ENCODE results near the gene IL18R1. TPM values are rescaled to one million over a fixed set of nuclear protein-coding genes. Genes with fewer than 3 reads are reported as not detected.

IL18R1 gene
- polyA plus RNA-seq, 1 donor (not counting 4 experiments of a cell fraction or from before 2014, with no cell fraction given), result 1.7 TPM

DNA sequence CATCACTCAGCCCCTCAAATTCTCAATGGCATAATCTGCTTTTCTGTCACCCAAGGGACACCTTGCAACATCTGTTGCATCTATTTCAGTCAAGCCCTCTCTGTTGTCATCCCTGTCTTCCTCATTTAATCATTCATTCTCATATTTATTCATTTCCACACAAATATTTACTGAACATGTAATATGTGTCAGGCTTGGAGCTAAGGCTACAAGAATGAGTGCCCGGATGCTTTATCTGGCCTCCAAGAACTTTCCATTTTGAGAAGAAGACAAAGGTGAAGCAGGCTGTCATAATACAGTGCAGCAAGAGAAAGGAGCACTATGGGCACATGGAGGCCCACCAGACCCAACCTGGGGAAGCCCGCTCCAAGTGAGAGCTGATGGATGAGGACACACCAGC is 83.0 kb downstream of the IL18R1 start:
- H2AFZ ChIP-seq (ENCODE audit: control insufficient read depth, low read length), result no peak overlapping the region
- dilution Hi-C loops (cut with MboI; ENCODE audit: extremely low pct_ligation_motif_present, low sequenced_read_pairs), result no loop called here
- no peak overlapping the region for H3K4me3 ChIP-seq (ENCODE audit: control insufficient read depth in 2 of 3, extremely low read depth in 1 of 3, insufficient read depth in 2 of 3, low read depth in 1 of 3, low read length in 3 of 3)
- DNase-seq (ENCODE audit: low read depth, low spot score), result no peak
- no peaks in the 10 kb centered on the region for H3K79me2 ChIP-seq (ENCODE audit: control insufficient read depth, insufficient read depth, low read length)
- H3K36me3 ChIP-seq (ENCODE audit: control insufficient read depth in 2 of 2, extremely low read depth in 1 of 2, insufficient read depth in 2 of 2, low read length in 2 of 2), result no peaks in the 10 kb centered on the region
- H3K4me1 ChIP-seq (ENCODE audit: control insufficient read depth, extremely low read depth, insufficient read depth, low read length), result peaks cover 3% of the 10 kb centered on the region
- no peak for FAIRE-seq
- no peak overlapping the region for H3K27ac ChIP-seq (ENCODE audit: control insufficient read depth, insufficient read depth, low read length)
- no peaks in the 10 kb centered on the region for H4K20me1 ChIP-seq (ENCODE audit: control insufficient read depth, extremely low read depth, insufficient read depth, low read length)
- no peaks in the 10 kb centered on the region for H3K27me3 ChIP-seq (ENCODE audit: control insufficient read depth, extremely low read depth, insufficient read depth, low read length)
- H3K4me2 ChIP-seq (ENCODE audit: control insufficient read depth, extremely low read depth, insufficient read depth, low read depth, low read length), result no peak overlapping the region
- no peaks in the 10 kb centered on the region for H3K9me1 ChIP-seq (ENCODE audit: control insufficient read depth, extremely low read depth, insufficient read depth, low read length)
- TF ChIP-seq EZH2 (IDR thresholded peaks at IDR 0.05; ENCODE audit: low read length), result no peak
- TF ChIP-seq, protein P1, sequence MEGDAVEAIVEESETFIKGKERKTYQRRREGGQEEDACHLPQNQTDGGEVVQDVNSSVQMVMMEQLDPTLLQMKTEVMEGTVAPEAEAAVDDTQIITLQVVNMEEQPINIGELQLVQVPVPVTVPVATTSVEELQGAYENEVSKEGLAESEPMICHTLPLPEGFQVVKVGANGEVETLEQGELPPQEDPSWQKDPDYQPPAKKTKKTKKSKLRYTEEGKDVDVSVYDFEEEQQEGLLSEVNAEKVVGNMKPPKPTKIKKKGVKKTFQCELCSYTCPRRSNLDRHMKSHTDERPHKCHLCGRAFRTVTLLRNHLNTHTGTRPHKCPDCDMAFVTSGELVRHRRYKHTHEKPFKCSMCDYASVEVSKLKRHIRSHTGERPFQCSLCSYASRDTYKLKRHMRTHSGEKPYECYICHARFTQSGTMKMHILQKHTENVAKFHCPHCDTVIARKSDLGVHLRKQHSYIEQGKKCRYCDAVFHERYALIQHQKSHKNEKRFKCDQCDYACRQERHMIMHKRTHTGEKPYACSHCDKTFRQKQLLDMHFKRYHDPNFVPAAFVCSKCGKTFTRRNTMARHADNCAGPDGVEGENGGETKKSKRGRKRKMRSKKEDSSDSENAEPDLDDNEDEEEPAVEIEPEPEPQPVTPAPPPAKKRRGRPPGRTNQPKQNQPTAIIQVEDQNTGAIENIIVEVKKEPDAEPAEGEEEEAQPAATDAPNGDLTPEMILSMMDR (optimal IDR thresholded peaks at IDR 0.05 in 1 of 3, IDR thresholded peaks at IDR 0.05 in 1 of 3, conservative IDR thresholded peaks at IDR 0.05 in 1 of 3; ENCODE audit: extremely low read depth in 1 of 3, insufficient read depth in 2 of 3, low read length in 3 of 3), result no peak
- no peaks in the 10 kb centered on the region for H3K9me3 ChIP-seq (ENCODE audit: control insufficient read depth, low read depth, low read length)
- H3K9ac ChIP-seq (ENCODE audit: control insufficient read depth, extremely low read depth, insufficient read depth, low read length), result no peak overlapping the region

DNA sequence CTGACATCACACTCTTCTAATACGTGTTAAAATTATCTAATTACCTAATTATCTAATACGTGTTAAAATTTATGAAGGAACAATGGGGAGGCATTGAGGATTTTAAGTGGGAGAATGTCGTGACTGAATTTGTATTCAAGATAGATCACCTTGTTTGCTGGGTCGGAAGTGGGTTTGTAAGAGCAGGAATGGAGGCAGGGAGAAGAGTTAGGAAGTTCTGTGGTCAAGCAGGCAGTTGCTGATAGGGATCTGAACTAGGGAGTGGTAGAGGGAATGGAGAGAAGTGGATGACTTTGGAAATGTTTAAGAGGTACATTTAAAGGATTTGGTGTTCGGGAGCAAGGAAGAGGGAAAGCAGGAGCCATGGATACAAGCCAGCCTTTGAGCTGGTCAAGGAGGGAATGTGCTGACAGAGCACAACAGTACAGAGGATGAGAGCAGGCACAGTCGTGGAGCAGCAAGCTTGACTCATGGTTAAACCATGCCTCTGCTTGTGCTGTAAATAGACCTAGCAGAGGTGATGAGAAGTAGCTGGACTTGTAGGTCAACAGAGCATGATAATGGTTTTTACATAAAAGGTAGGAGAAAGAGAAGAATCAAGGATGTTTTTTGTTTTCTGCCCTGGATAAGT is 83.6 kb downstream of the IL18R1 start:
- Histone ChIP-seq H3K36me3 (ENCODE audit: control insufficient read depth in 2 of 2, extremely low read depth in 1 of 2, insufficient read depth in 2 of 2, low read length in 2 of 2) (no peaks in the 10 kb centered on the region), H3K4me3 (ENCODE audit: control insufficient read depth in 2 of 3, extremely low read depth in 1 of 3, insufficient read depth in 2 of 3, low read depth in 1 of 3, low read length in 3 of 3) (no peak overlapping the region), H2AFZ (ENCODE audit: control insufficient read depth, low read length) (no peak overlapping the region), H3K4me1 (ENCODE audit: control insufficient read depth, extremely low read depth, insufficient read depth, low read length) (peaks cover 3% of the 10 kb centered on the region), H3K4me2 (ENCODE audit: control insufficient read depth, extremely low read depth, insufficient read depth, low read depth, low read length) (no peak overlapping the region), H3K79me2 (ENCODE audit: control insufficient read depth, insufficient read depth, low read length) (no peaks in the 10 kb centered on the region), H3K27ac (ENCODE audit: control insufficient read depth, insufficient read depth, low read length) (no peak overlapping the region), H3K9me3 (ENCODE audit: control insufficient read depth, low read depth, low read length) (no peaks in the 10 kb centered on the region), H3K9ac (ENCODE audit: control insufficient read depth, extremely low read depth, insufficient read depth, low read length) (no peak overlapping the region), H3K9me1 (ENCODE audit: control insufficient read depth, extremely low read depth, insufficient read depth, low read length) (no peaks in the 10 kb centered on the region), H3K27me3 (ENCODE audit: control insufficient read depth, extremely low read depth, insufficient read depth, low read length) (no peaks in the 10 kb centered on the region), H4K20me1 (ENCODE audit: control insufficient read depth, extremely low read depth, insufficient read depth, low read length) (no peaks in the 10 kb centered on the region)
- FAIRE-seq, result peak; percentile 88
- dilution Hi-C loops (cut with MboI; ENCODE audit: extremely low pct_ligation_motif_present, low sequenced_read_pairs), result no loop called here
- TF ChIP-seq, protein P1 (optimal IDR thresholded peaks at IDR 0.05 in 1 of 3, IDR thresholded peaks at IDR 0.05 in 1 of 3, conservative IDR thresholded peaks at IDR 0.05 in 1 of 3; ENCODE audit: extremely low read depth in 1 of 3, insufficient read depth in 2 of 3, low read length in 3 of 3), result no peak
- no peak for TF ChIP-seq EZH2 (IDR thresholded peaks at IDR 0.05; ENCODE audit: low read length)
- DNase-seq (ENCODE audit: low read depth, low spot score), result no peak
